ENCODE measurements around the gene PABPC3. TPM values are rescaled to one million over a fixed set of nuclear protein-coding genes. Genes with fewer than 3 reads are reported as not detected.

PABPC3 gene
- total and polyA plus RNA-seq, 10 donors, result 0.03 to 0.38 (median 0.26) TPM

- Histone ChIP-seq H3K9me3 (peaks cover 0 to 12% (median 0%) of the 10 kb centered on the region in 8 donors), H3K4me3 (no peak overlapping the region), H3K27me3 (replicated peaks in 1 of 7) (peaks cover 0 to 70% (median 0%) of the 10 kb centered on the region in 7 donors), H3K27ac (no peak overlapping the region), H3K4me1 (no peaks in the 10 kb centered on the region), H3K36me3 (no peaks in the 10 kb centered on the region)
- DNase-seq, result no peak
- intact Hi-C loops (cut with DNase I; ENCODE audit: low total_unique reads), result no loop called here
- TF ChIP-seq POLR2AphosphoS5 (IDR thresholded peaks at IDR 0.05) (no peak), POLR2A (IDR thresholded peaks at IDR 0.05) (no peak), CTCF (IDR thresholded peaks at IDR 0.05 in 8 of 11, conservative IDR thresholded peaks at IDR 0.05 in 3 of 11) (no peak)
- 19 to 27% (median 23%) methylated on average over 15 of the region's 15 CpGs for WGBS, 5 donors
Observed at GRCh38 chr13:25136880-25137787, 41.2 kb downstream of the PABPC3 start.

DNA sequence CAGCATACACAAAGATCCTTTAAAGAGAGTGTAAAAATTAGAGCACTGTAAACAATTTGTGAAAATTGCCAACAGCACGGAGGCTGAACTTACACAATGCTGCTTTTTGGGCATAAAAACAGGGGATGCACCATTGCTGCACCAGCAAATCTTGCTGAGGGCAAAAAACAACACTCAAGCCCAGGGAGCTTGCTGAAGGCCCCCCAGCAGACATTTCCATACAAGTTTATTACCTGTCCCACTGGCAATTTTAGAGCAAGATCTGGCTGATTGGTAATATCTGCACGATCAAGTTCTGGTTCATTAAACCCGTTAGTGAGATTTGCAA, 41.8 kb downstream of the PABPC3 start:
- Histone ChIP-seq H3K36me3 (no peaks in the 10 kb centered on the region), H3K27ac (no peak overlapping the region), H3K4me1 (no peaks in the 10 kb centered on the region), H3K27me3 (replicated peaks in 1 of 7) (peaks cover 0 to 70% (median 0%) of the 10 kb centered on the region in 7 donors), H3K9me3 (peaks cover 0 to 12% (median 0%) of the 10 kb centered on the region in 8 donors), H3K4me3 (no peak overlapping the region)
- no peak for DNase-seq
- TF ChIP-seq POLR2AphosphoS5 (IDR thresholded peaks at IDR 0.05) (no peak), CTCF (IDR thresholded peaks at IDR 0.05 in 8 of 11, conservative IDR thresholded peaks at IDR 0.05 in 3 of 11) (no peak), POLR2A (IDR thresholded peaks at IDR 0.05) (no peak)
- 63 to 74% (median 68%) methylated on average over 3 of the region's 3 CpGs for WGBS, 5 donors
- intact Hi-C loops (cut with DNase I; ENCODE audit: low total_unique reads), result no loop called here

GRCh38 chr13:25141042-25141441, 45.1 kb downstream of the PABPC3 start:
- H3K36me3 ChIP-seq, result no peaks in the 10 kb centered on the region
- H3K9me3 ChIP-seq, result no peaks in the 10 kb centered on the region
- no peak overlapping the region for H3K4me3 ChIP-seq
- peaks cover 0 to 63% (median 0%) of the 10 kb centered on the region in 7 donors for H3K27me3 ChIP-seq (replicated peaks in 1 of 7)
- TF ChIP-seq POLR2A (IDR thresholded peaks at IDR 0.05), result no peak
- TF ChIP-seq CTCF (IDR thresholded peaks at IDR 0.05 in 8 of 11, conservative IDR thresholded peaks at IDR 0.05 in 3 of 11), result no peak
- no peak for TF ChIP-seq POLR2AphosphoS5 (IDR thresholded peaks at IDR 0.05)
- intact Hi-C loops (cut with DNase I; ENCODE audit: low total_unique reads), result no loop called here
- no peak overlapping the region for H3K27ac ChIP-seq
- WGBS, 5 donors, result 71 to 88% (median 75%) methylated on average over 5 of the region's 5 CpGs
- no peaks in the 10 kb centered on the region for H3K4me1 ChIP-seq
- no peak for DNase-seq

- Histone ChIP-seq H3K27me3 (replicated peaks in 1 of 7) (peaks cover 0 to 42% (median 0%) of the 10 kb centered on the region in 7 donors), H3K9me3 (peaks cover 0 to 6% (median 0%) of the 10 kb centered on the region in 8 donors), H3K4me3 (no peak overlapping the region), H3K36me3 (no peaks in the 10 kb centered on the region), H3K27ac (no peak overlapping the region), H3K4me1 (no peaks in the 10 kb centered on the region)
- intact Hi-C loops (cut with DNase I; ENCODE audit: low total_unique reads), result no loop called here
- DNase-seq, result no peak
- WGBS, 5 donors, result 89 to 90% (median 89%) methylated on average over 7 of the region's 7 CpGs
- TF ChIP-seq CTCF (IDR thresholded peaks at IDR 0.05 in 8 of 11, conservative IDR thresholded peaks at IDR 0.05 in 3 of 11) (no peak), POLR2AphosphoS5 (IDR thresholded peaks at IDR 0.05) (no peak), POLR2A (IDR thresholded peaks at IDR 0.05) (no peak)
Observed at GRCh38 chr13:25143706-25144105, 47.8 kb downstream of the PABPC3 start.

All from spleen (tissue), 11 donors.